Measurements from ENCODE around the gene CLCC1.

- TF ChIP-seq POLR2A (IDR thresholded peaks at IDR 0.05; ENCODE audit: low read length) (no peak), GATA1 (IDR thresholded peaks at IDR 0.05; ENCODE audit: low read depth, low read length) (no peak)
These were observed 2.1 kb downstream of the CLCC1 start for GRCh38 chr1:108961198-108961597.
